Loucy (cell line): ENCODE measurements around the gene PLCH1.
"Not testable (repeated sequence)": the region's sequence is repeated elsewhere in the genome, so short reads cannot be mapped to it uniquely, and the experiment has no call there.

ENCODE experiments used
- H2AFZ ChIP-seq: fragments of 200-600 bp; sonication (generic); 2 replicates; pipeline ENCODE4 v1.6.0; 2016; ENCODE audit warnings: antibody characterized with exemption, mild to moderate bottlenecking, low read length, moderate library complexity
- H3F3A ChIP-seq: fragments of 200-600 bp; 2 replicates; pipeline ENCODE4 v1.6.0; 2016; ENCODE audit warnings: antibody characterized with exemption, low read depth, mild to moderate bottlenecking
- H3K27me3 ChIP-seq: fragments of 200-600 bp; sonication (generic); 2 replicates; pipeline ENCODE4 v1.6.1; 2014; ENCODE audit warnings: low read length, mild to moderate bottlenecking; ENCODE audit not compliant: insufficient read depth, poor library complexity, severe bottlenecking
- H3K36me3 ChIP-seq: fragments of 200-600 bp; sonication (generic); 2 replicates; pipeline ENCODE4 v1.6.1; 2016; ENCODE audit warnings: low read length; ENCODE audit not compliant: insufficient read depth
- H3K4me1 ChIP-seq: fragments of 200-600 bp; sonication (generic); 2 replicates; pipeline ENCODE4 v1.5.1; 2014; ENCODE audit warnings: low read length, mild to moderate bottlenecking; ENCODE audit not compliant: insufficient read depth, poor library complexity, severe bottlenecking
- H3K4me2 ChIP-seq: fragments of 200-600 bp; sonication (generic); 2 replicates; pipeline ENCODE4 v1.6.0; 2014; ENCODE audit warnings: antibody characterized with exemption, low read length, low read depth, mild to moderate bottlenecking; ENCODE audit not compliant: poor library complexity, severe bottlenecking
- H3K4me3 ChIP-seq: fragments of 200-600 bp; sonication (generic); 2 replicates; pipeline ENCODE4 v1.5.1; 2014; ENCODE audit warnings: low read length, mild to moderate bottlenecking, mixed read lengths; ENCODE audit not compliant: poor library complexity, severe bottlenecking
- H3K79me2 ChIP-seq: fragments of 200-600 bp; sonication (generic); 2 replicates; pipeline ENCODE4 v1.6.1; 2014; ENCODE audit warnings: low read length; ENCODE audit not compliant: insufficient read depth
- H3K9ac ChIP-seq: fragments of 200-600 bp; sonication (generic); 2 replicates; pipeline ENCODE4 v1.6.0; 2014; ENCODE audit warnings: mild to moderate bottlenecking, low read depth, low read length, moderate library complexity; ENCODE audit not compliant: poor library complexity, severe bottlenecking
- H3K9me2 ChIP-seq: fragments of 200-600 bp; sonication (generic); replicated peaks from 2 replicates; pipeline ENCODE4 v1.6.1; 2016; ENCODE audit warnings: low read depth, low read length, mixed read lengths
- H3K9me3 ChIP-seq: fragments of 200-600 bp; sonication (generic); 2 replicates; pipeline ENCODE4 v1.6.1; 2014; ENCODE audit warnings: mild to moderate bottlenecking, antibody characterized with exemption, low read length, low read depth; ENCODE audit not compliant: insufficient read depth
- H4K20me1 ChIP-seq: fragments of 200-600 bp; sonication (generic); 2 replicates; pipeline ENCODE4 v1.6.0; 2014; ENCODE audit warnings: antibody characterized with exemption, low read length, mild to moderate bottlenecking; ENCODE audit not compliant: insufficient read depth, poor library complexity, severe bottlenecking
- EZH2phosphoT487 ChIP-seq: fragments of 200-600 bp; IDR thresholded peaks from 2 replicates; pipeline ENCODE4 v1.6.1; 2018; ENCODE audit warnings: antibody characterized with exemption, mild to moderate bottlenecking, moderate library complexity, borderline replicate concordance
- TF ChIP-seq, protein P1 (sequence below): fragments of 200-600 bp; sonication (generic); conservative IDR thresholded peaks from 2 replicates; pipeline ENCODE4 v1.5.1; 2014; ENCODE audit warnings: mild to moderate bottlenecking, antibody characterized with exemption, low read length

Gene PLCH1

GRCh38 chr3:155398046-155398445 is 346.8 kb downstream of the PLCH1 start:
- Histone ChIP-seq H3F3A (no peaks in the 10 kb centered on the region), H3K9me2 (no peaks in the 10 kb centered on the region), H3K9ac (no peak overlapping the region), H3K79me2 (no peaks in the 10 kb centered on the region), H4K20me1 (no peaks in the 10 kb centered on the region), H3K27me3 (no peaks in the 10 kb centered on the region), H2AFZ (no peak overlapping the region), H3K4me2 (no peak overlapping the region), H3K36me3 (no peaks in the 10 kb centered on the region), H3K4me1 (no peaks in the 10 kb centered on the region), H3K4me3 (no peak overlapping the region), H3K9me3 (peaks cover 2% of the 10 kb centered on the region; the same call in 1 of the 2 replicates)
- TF ChIP-seq, protein P1, sequence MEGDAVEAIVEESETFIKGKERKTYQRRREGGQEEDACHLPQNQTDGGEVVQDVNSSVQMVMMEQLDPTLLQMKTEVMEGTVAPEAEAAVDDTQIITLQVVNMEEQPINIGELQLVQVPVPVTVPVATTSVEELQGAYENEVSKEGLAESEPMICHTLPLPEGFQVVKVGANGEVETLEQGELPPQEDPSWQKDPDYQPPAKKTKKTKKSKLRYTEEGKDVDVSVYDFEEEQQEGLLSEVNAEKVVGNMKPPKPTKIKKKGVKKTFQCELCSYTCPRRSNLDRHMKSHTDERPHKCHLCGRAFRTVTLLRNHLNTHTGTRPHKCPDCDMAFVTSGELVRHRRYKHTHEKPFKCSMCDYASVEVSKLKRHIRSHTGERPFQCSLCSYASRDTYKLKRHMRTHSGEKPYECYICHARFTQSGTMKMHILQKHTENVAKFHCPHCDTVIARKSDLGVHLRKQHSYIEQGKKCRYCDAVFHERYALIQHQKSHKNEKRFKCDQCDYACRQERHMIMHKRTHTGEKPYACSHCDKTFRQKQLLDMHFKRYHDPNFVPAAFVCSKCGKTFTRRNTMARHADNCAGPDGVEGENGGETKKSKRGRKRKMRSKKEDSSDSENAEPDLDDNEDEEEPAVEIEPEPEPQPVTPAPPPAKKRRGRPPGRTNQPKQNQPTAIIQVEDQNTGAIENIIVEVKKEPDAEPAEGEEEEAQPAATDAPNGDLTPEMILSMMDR, result no peak
- no peak for TF ChIP-seq EZH2phosphoT487

- not testable (repeated sequence) for H4K20me1 ChIP-seq, H3K9me3 ChIP-seq, H3F3A ChIP-seq, H3K79me2 ChIP-seq, H2AFZ ChIP-seq, H3K4me1 ChIP-seq, H3K36me3 ChIP-seq, H3K4me3 ChIP-seq, H3K27me3 ChIP-seq, H3K9ac ChIP-seq, H3K4me2 ChIP-seq, H3K9me2 ChIP-seq
These were observed 350.0 kb downstream of the PLCH1 start for GRCh38 chr3:155394896-155395295.

- H3K36me3 ChIP-seq, result no peaks in the 10 kb centered on the region
- no peaks in the 10 kb centered on the region for H3K9me2 ChIP-seq
- TF ChIP-seq, protein P1, result no peak
- TF ChIP-seq EZH2phosphoT487, result no peak
- no peak overlapping the region for H3K4me3 ChIP-seq
- H4K20me1 ChIP-seq, result no peaks in the 10 kb centered on the region
- no peaks in the 10 kb centered on the region for H3K79me2 ChIP-seq
- no peaks in the 10 kb centered on the region for H3F3A ChIP-seq
- no peaks in the 10 kb centered on the region for H3K27me3 ChIP-seq
- H3K4me2 ChIP-seq, result no peak overlapping the region
- no peaks in the 10 kb centered on the region for H3K9me3 ChIP-seq
- H3K9ac ChIP-seq, result no peak overlapping the region
- H2AFZ ChIP-seq, result no peak overlapping the region
- H3K4me1 ChIP-seq, result no peaks in the 10 kb centered on the region
These were observed 350.6 kb downstream of the PLCH1 start for GRCh38 chr3:155394240-155394639.

- TF ChIP-seq EZH2phosphoT487, result no peak
- TF ChIP-seq, protein P1, result no peak
- Histone ChIP-seq H4K20me1 (no peaks in the 10 kb centered on the region), H3F3A (no peaks in the 10 kb centered on the region), H3K36me3 (no peaks in the 10 kb centered on the region), H3K9ac (no peak overlapping the region), H3K4me2 (no peak overlapping the region), H2AFZ (no peak overlapping the region), H3K79me2 (no peaks in the 10 kb centered on the region), H3K9me3 (no peaks in the 10 kb centered on the region), H3K4me3 (no peak overlapping the region), H3K4me1 (no peaks in the 10 kb centered on the region), H3K27me3 (no peaks in the 10 kb centered on the region), H3K9me2 (no peaks in the 10 kb centered on the region)
These were observed 351.6 kb downstream of the PLCH1 start for GRCh38 chr3:155393316-155393715.
